CD14-positive monocyte (primary cell): ENCODE measurements around the gene MAD2L1BP. TPM values are rescaled to one million over a fixed set of nuclear protein-coding genes. Genes with fewer than 3 reads are reported as not detected.

Experiments used
- DNase-seq, 3 donors: peaks; one replicate each; pipeline ENCODE4 v3.0.0-alpha.2; 2011 to 2022
- H2AFZ ChIP-seq: 2 replicates; pipeline ENCODE4 v1.6.0; 2012; ENCODE audit warnings: mild to moderate bottlenecking, low read depth, low read length, inconsistent platforms; ENCODE audit not compliant: insufficient read depth, poor library complexity, severe bottlenecking
- H3K27ac ChIP-seq, 2 donors: 1 replicate in 1 of 2; 2 replicates in 1 of 2; pipeline ENCODE4 v1.5.1; 2012 to 2013; ENCODE audit warnings: low read length in 2 of 2, control low read depth in 1 of 2, inconsistent platforms in 1 of 2, low read depth in 1 of 2, mild to moderate bottlenecking in 1 of 2
- H3K27me3 ChIP-seq, 2 donors: one replicate each; pipeline versions ENCODE4 v1.6.0 to v1.6.1; 2011 to 2013; ENCODE audit warnings: low read length in 2 of 2; ENCODE audit not compliant: control insufficient read depth in 2 of 2, insufficient read depth in 2 of 2
- H3K36me3 ChIP-seq, 2 donors: replicated peaks in 1 of 2; 1 replicate in 1 of 2; 2 replicates in 1 of 2; pipeline versions ENCODE4 v1.5.1 to v1.6.1; 2012 to 2013; ENCODE audit warnings: low read length in 2 of 2, control low read depth in 1 of 2, inconsistent platforms in 1 of 2, mild to moderate bottlenecking in 1 of 2; ENCODE audit not compliant: insufficient read depth in 2 of 2, control insufficient read depth in 1 of 2
- H3K4me1 ChIP-seq, 2 donors: 1 replicate in 1 of 2; 2 replicates in 1 of 2; pipeline versions ENCODE4 v1.5.1 to v1.6.1; 2012 to 2013; ENCODE audit warnings: low read length in 2 of 2, control low read depth in 1 of 2, inconsistent platforms in 1 of 2, mild to moderate bottlenecking in 1 of 2, moderate library complexity in 1 of 2; ENCODE audit not compliant: insufficient read depth in 2 of 2, control insufficient read depth in 1 of 2
- H3K4me2 ChIP-seq: replicated peaks from 2 replicates; pipeline ENCODE3; 2012; ENCODE audit warnings: low read length, moderate library complexity, mild to moderate bottlenecking; ENCODE audit not compliant: poor library complexity, severe bottlenecking; ENCODE audit errors: extremely low read depth
- H3K4me3 ChIP-seq, 3 experiments: fragments of 200-600 bp in 1 of 3; sonication (generic) in 1 of 3; replicated peaks in 1 of 3; 1 replicate in 2 of 3; 2 replicates in 1 of 3; pipeline ENCODE4 v1.5.1; 2011 to 2013; ENCODE audit warnings: low read length in 3 of 3, mild to moderate bottlenecking in 3 of 3, control low read depth in 2 of 3, low read depth in 2 of 3, inconsistent platforms in 1 of 3, moderate library complexity in 1 of 3
- H3K79me2 ChIP-seq: 2 replicates; pipeline ENCODE4 v1.6.0; 2012; ENCODE audit warnings: mild to moderate bottlenecking, control low read depth, inconsistent platforms, low read length, moderate library complexity; ENCODE audit not compliant: insufficient read depth
- H3K9ac ChIP-seq: 2 replicates; pipeline ENCODE4 v1.6.0; 2017; ENCODE audit warnings: low read length, mild to moderate bottlenecking; ENCODE audit not compliant: insufficient read depth, poor library complexity, severe bottlenecking
- H3K9me3 ChIP-seq, 2 donors: replicated peaks in 1 of 2; 1 replicate in 1 of 2; 2 replicates in 1 of 2; pipeline versions ENCODE4 v1.5.1 to v1.6.1; 2012 to 2013; ENCODE audit warnings: low read length in 2 of 2, control low read depth in 1 of 2; ENCODE audit not compliant: control insufficient read depth in 1 of 2, insufficient read depth in 1 of 2
- H4K20me1 ChIP-seq: 2 replicates; pipeline ENCODE4 v1.6.0; 2012; ENCODE audit warnings: mild to moderate bottlenecking, low read length, control low read depth, moderate library complexity; ENCODE audit not compliant: insufficient read depth
- H3K27ac Mint-ChIP-seq, 7 donors: one replicate each; pipeline ENCODE4 v1.8.0; 2020; ENCODE audit warnings: mild to moderate bottlenecking in 7 of 7, mixed read lengths in 7 of 7, moderate library complexity in 6 of 7, inconsistent platforms in 2 of 7
- H3K27me3 Mint-ChIP-seq, 3 donors: one replicate each; pipeline ENCODE4 v1.8.0; 2021 to 2022; ENCODE audit warnings: low read depth in 3 of 3, mild to moderate bottlenecking in 3 of 3, mixed read lengths in 3 of 3, moderate library complexity in 3 of 3, inconsistent platforms in 1 of 3
- H3K36me3 Mint-ChIP-seq, 2 donors: one replicate each; pipeline ENCODE4 v1.8.0; 2020; ENCODE audit warnings: mixed read lengths in 2 of 2, inconsistent platforms in 1 of 2, mild to moderate bottlenecking in 1 of 2
- H3K4me1 Mint-ChIP-seq: one replicate; pipeline ENCODE4 v1.8.0; 2020; ENCODE audit warnings: mild to moderate bottlenecking, mixed read lengths
- H3K4me3 Mint-ChIP-seq, 2 donors: one replicate each; pipeline ENCODE4 v1.8.0; 2020; ENCODE audit warnings: mild to moderate bottlenecking in 2 of 2, mixed read lengths in 2 of 2, moderate library complexity in 1 of 2
- H3K9me3 Mint-ChIP-seq, 7 donors: one replicate each; pipeline ENCODE4 v1.8.0; 2020 to 2022; ENCODE audit warnings: mixed read lengths in 7 of 7, mild to moderate bottlenecking in 6 of 7, moderate library complexity in 6 of 7, inconsistent platforms in 2 of 7
- CTCF ChIP-seq: fragments of 200-600 bp; IDR thresholded peaks from one replicate; pipeline ENCODE4 v1.8.0; 2022; ENCODE audit warnings: antibody characterized with exemption, mild to moderate bottlenecking
- WGBS: methylation state at CpG from one replicate; pipeline ENCODE4 v1.1.5; 2013; ENCODE audit warnings: missing lambda C conversion rate; ENCODE audit not compliant: insufficient coverage; 5-methylcytosine and 5-hydroxymethylcytosine counted together
- intact Hi-C, 2 donors: fragments of 100-400 bp; cut with micrococcal nuclease; formaldehyde crosslinking; loops; one replicate each; pipeline versions ENCODE4 v1.15.0 to v1.15.1; 2023
- polyA plus RNA-seq, 3 donors: library from polyadenylated mRNA; depleted of rRNA in 1 of 3; unstranded in 2 of 3; stranded (reverse) in 1 of 3; fragments of 300-500 nt in 2 of 3; fragments of >200 nt in 1 of 3; fragmentation: Illumina TruSeq in 2 of 3; gene quantifications; 1 replicate in 2 of 3; 2 replicates in 1 of 3; pipeline ENCODE4 v1.2.3, GENCODE V29; 2012 to 2021

Gene MAD2L1BP
- polyA plus RNA-seq, 3 donors, result 17.3 to 33.5 (median 26.5) TPM

- peaks cover 55 to 68% of the 10 kb centered on the region in 2 donors for H3K36me3 Mint-ChIP-seq
- Histone ChIP-seq H3K4me3 (no peak overlapping the region), H3K36me3 (peaks cover 68 to 70% of the 10 kb centered on the region in 2 donors), H3K27me3 (no peaks in the 10 kb centered on the region), H3K27ac (peak overlapping the region in 1 of 2 donors; percentile 85), H3K9me3 (no peaks in the 10 kb centered on the region), H4K20me1 (peaks cover 46% of the 10 kb centered on the region), H2AFZ (no peak overlapping the region), H3K4me1 (peaks cover 25 to 28% of the 10 kb centered on the region in 2 donors), H3K9ac (no peak overlapping the region), H3K4me2 (no peak overlapping the region), H3K79me2 (peaks cover 39% of the 10 kb centered on the region)
- over 99% methylated on average over 7 of the region's 12 CpGs for WGBS
- no peak for TF ChIP-seq CTCF
- H3K9me3 Mint-ChIP-seq, result no peaks in the 10 kb centered on the region
- no peak for DNase-seq
- H3K27me3 Mint-ChIP-seq, result peaks cover 0 to 1% (median 0%) of the 10 kb centered on the region in 3 donors
- H3K27ac Mint-ChIP-seq, result peak overlapping the region in 3 of 7 donors; percentile 19 to 63 (median 48)
- intact Hi-C loops, result no loop called here
- H3K4me1 Mint-ChIP-seq, result peaks cover 24% of the 10 kb centered on the region
- H3K4me3 Mint-ChIP-seq, result no peak overlapping the region
Measured at GRCh38 chr6:43623880-43624785, 11.5 kb upstream of the MAD2L1BP start.

- Mint-ChIP-seq H3K4me1 (peaks cover 26% of the 10 kb centered on the region), H3K9me3 (no peaks in the 10 kb centered on the region), H3K36me3 (peaks cover 55 to 66% of the 10 kb centered on the region in 2 donors), H3K4me3 (no peak overlapping the region), H3K27me3 (peaks cover 0 to 1% (median 0%) of the 10 kb centered on the region in 3 donors), H3K27ac (peak overlapping the region in 4 of 7 donors; percentile 48 to 64 (median 59))
- peak overlapping the region in 1 of 2 donors; percentile 85 for H3K27ac ChIP-seq
- peaks cover 39% of the 10 kb centered on the region for H3K79me2 ChIP-seq
- peaks cover 46% of the 10 kb centered on the region for H4K20me1 ChIP-seq
- intact Hi-C loops, result loop anchor here (5.0 kb wide), 2 partner anchors 48 to 622 kb away; partner anchors contain the start of genes HSP90AB1 (in 1 of the 2), POLH (in 1 of the 2) and XPO5 (in 1 of the 2)
- H3K4me2 ChIP-seq, result no peak overlapping the region
- peaks cover 62 to 64% of the 10 kb centered on the region in 2 donors for H3K36me3 ChIP-seq
- WGBS, result no CpG with 5 or more reads among the region's 7 CpGs
- H3K4me1 ChIP-seq, result peaks cover 27 to 34% of the 10 kb centered on the region in 2 donors
- no peak overlapping the region for H3K9ac ChIP-seq
- no peak overlapping the region for H2AFZ ChIP-seq
- no peak overlapping the region for H3K4me3 ChIP-seq
- DNase-seq, result no peak
- no peak for TF ChIP-seq CTCF
- H3K27me3 ChIP-seq, result no peaks in the 10 kb centered on the region
- no peaks in the 10 kb centered on the region for H3K9me3 ChIP-seq
Measured at GRCh38 chr6:43624786-43625288, 10.8 kb upstream of the MAD2L1BP start.
